PC-3 (cell line): ENCODE data around the gene ZNF655.

Source experiments
- CTCF ChIP-seq: fragments of 300-600 bp; sonication (generic); conservative IDR thresholded peaks from 2 replicates; pipeline ENCODE4 v1.5.1; 2017; ENCODE audit warnings: antibody characterized with exemption, low read depth, mild to moderate bottlenecking, low read length
- EZH2 ChIP-seq: fragments of 300-600 bp; sonication (generic); IDR thresholded peaks from one replicate; pipeline ENCODE4 v1.6.1; 2017; ENCODE audit warnings: antibody characterized with exemption, mild to moderate bottlenecking, low read length; ENCODE audit not compliant: unreplicated experiment

- TF ChIP-seq CTCF: no peak
- TF ChIP-seq EZH2: no peak
Measured at GRCh38 chr7:99625321-99625720, 66.9 kb downstream of the ZNF655 start.
